GM12874 (cell line): Measurements from ENCODE around the gene PCSK6.

ENCODE experiments used
- TF ChIP-seq, protein P1 (sequence below): IDR thresholded peaks from 2 replicates; pipeline ENCODE4 v1.5.1; 2011; ENCODE audit warnings: low read depth, mild to moderate bottlenecking, control low read depth, low read length, moderate library complexity; ENCODE audit not compliant: insufficient read depth

Gene PCSK6

DNA sequence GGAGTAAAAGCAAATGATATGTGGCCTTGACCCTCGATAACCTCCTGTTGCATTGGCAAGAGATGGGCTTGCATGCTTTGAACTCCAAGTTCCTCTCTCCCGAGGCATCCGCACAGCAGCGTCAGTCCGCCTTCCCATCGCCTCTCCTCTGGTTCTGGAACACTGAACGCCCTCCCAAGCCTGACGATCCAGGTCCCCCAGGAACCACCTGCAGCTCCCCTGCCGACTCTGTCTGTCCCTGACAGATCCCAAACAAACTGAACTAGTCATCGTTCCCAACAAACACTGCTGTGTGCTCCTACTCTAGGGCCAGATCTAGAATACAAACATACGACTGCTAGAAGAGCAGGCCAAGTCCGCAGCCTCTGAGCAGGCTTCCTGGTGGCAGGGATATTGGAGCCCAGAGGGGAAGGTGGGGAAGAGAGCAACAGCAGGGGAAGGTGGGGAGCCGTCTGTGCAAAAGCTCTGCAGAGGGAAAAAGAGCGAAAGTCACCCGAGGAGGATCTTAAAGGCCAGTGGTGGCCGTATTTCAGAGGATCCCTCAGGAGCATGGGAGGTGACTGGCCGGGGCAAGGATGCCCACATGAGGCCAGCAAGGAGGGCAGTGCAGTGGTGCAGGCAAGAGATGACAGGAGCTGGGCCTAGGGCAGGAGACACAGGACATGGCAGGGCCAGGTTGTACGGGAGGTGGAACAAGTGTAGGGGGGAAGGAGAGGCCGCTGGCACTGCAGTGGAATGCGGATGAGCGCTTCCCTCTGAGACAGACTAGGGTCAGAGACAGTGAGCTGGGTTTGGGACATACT lies 50.8 kb downstream of the PCSK6 start:
- TF ChIP-seq, protein P1, sequence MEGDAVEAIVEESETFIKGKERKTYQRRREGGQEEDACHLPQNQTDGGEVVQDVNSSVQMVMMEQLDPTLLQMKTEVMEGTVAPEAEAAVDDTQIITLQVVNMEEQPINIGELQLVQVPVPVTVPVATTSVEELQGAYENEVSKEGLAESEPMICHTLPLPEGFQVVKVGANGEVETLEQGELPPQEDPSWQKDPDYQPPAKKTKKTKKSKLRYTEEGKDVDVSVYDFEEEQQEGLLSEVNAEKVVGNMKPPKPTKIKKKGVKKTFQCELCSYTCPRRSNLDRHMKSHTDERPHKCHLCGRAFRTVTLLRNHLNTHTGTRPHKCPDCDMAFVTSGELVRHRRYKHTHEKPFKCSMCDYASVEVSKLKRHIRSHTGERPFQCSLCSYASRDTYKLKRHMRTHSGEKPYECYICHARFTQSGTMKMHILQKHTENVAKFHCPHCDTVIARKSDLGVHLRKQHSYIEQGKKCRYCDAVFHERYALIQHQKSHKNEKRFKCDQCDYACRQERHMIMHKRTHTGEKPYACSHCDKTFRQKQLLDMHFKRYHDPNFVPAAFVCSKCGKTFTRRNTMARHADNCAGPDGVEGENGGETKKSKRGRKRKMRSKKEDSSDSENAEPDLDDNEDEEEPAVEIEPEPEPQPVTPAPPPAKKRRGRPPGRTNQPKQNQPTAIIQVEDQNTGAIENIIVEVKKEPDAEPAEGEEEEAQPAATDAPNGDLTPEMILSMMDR, result no peak

DNA sequence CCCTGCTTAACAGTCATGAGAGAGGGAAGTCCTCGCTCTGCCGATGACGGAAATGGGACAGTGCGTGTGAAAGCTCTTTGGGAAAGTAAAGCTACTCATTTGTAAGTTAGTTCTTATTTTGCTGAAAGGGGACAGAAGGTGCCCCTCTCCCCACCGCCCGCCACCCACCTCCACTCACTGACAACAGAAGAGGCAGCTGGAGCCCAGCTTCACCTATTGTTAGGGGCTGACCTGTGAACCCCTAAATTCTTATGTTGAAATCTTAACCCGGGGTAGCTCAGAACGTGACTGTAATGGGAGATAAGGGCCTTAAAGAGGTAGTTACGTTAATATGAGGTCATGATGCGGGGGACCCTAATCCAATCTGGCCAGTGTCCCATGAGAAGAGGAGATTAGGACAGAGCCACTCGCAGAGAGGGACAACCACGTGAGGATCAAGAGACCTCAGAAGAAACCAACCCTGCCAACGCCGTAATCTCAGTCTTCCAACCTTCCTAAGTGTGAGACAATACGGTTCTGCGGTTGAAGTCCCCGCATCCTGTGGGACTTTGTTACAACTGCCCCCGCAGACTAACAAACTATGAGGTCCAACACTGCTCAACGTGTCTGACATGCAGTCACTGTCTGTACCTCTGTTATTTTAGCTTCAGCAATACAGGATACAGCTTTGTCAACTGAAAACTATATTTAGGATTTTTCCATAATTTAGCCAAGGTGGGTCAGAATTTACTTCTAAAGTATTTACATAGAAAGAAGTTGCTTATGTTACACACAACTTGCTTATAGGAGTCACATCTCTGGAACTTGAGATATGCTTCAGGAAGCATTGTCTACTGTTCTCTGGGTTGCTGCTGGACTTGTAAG lies 51.7 kb downstream of the PCSK6 start:
- TF ChIP-seq, protein P1, result no peak

DNA sequence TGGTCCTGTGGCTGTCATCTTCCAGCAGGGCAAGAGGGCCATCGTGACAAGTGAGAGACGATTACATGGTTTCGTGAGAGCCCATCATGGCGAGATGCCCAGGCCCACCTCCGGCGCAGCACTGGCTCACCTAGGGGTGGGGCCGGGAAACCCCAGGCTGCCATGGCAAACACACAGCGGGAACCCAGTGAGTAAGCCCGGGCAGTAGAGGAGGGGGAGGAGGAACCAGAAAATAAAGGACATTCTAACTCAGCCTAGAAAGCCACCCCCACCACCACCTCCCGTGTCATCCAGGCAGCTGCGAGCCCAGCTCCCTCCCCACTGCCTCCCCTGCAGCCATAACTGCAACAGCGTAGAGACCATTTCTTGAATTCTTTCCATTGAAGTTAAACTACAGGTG lies 52.3 kb downstream of the PCSK6 start:
- TF ChIP-seq, protein P1, result no peak

DNA sequence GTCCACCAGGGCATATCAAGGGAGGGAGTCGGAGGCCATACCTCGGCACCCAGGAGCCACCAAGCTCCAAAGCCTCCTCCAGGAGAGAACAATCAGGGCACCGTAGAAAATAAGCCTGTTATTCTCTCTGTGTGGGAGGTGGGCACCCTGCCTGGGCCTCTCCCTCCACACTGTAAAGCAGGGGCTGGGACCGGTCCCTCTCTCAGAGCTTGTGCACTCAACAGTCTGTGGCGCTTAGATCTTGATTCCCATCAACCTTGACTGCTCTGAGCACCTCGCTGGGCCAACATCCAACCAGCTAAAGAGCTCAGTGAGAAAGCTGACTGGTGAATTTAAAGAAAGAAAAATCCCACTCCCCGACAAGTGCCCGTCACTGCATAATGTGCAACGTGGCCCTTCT lies 53.0 kb downstream of the PCSK6 start:
- TF ChIP-seq, protein P1, result no peak

DNA sequence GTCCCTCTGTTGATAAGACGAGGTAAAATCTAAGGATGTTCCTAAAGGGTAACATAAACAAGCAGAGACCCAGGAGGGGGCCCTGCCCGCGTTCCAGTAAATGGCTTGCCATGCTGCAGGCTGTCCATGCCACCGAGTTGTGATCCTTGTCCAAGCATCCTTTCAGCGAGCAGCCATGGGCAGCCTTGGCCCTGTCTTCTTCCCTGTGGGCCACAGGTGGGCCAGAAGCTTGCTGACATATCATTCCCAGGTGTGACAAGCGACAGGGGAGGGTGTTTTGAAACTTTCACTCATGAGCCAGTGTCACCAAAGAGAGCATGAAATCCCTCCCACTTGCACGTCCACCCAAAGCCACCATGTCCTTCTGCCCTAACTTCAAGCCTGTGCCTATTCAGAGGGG lies 53.7 kb downstream of the PCSK6 start:
- TF ChIP-seq, protein P1, result no peak

DNA sequence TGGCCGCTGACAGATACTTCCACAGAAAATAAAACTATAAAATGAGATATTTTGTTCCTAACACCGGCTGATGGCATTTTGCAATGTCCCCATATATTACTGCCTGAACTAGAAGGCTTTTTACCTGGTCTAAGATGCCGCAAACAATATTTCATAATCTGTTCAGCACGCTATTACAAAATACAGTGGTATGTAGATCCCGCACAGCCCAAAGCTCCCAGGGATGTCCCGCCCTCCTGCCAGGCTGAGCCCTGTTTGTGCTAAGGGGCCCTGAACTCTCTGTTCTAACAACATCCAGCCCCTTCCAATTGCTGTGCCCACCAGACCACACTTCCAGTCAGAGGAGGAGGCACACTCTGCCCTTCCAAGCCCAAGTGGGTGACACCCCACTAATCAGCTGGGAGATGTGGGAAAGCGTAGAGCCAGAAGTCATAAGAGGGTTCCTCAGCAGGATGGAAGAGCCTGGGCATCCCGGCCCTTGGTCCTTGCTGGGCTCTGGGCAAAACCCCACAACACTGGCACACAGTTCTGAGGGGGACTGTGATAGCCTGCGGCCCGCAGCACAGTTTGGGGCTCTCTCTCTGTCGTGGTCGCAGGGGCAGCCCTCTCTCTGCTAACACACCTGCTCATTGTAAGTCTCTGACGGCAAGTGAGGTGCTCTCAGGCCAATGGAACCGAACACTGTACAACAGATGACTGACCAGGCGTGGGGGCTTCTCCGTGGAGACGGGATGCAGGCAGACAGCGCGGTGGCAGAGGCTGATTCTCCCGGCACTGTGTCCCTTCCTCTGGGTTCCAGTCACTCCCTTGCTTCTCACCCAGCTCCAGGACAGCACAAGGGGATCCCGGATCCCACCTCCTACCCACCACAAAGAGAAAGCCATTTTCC lies 55.2 kb downstream of the PCSK6 start:
- TF ChIP-seq, protein P1, result no peak
